Testis (tissue), 2 donors: ENCODE results near the gene EPHA6.

Source experiments
- POLR2A ChIP-seq: fragments of 450-650 bp; IDR thresholded peaks from one replicate; pipeline ENCODE4 v1.6.1; 2017; ENCODE audit warnings: antibody characterized with exemption, mild to moderate bottlenecking, moderate library complexity
- TF ChIP-seq, protein P1 (sequence below), 3 experiments: fragments of 450-650 bp in 2 of 3; fragments of 200-600 bp in 1 of 3; sonication (generic) in 1 of 3; IDR thresholded peaks; one replicate each; pipeline ENCODE4 v1.5.1; 2016 to 2019; ENCODE audit warnings: antibody characterized with exemption in 3 of 3, mild to moderate bottlenecking in 2 of 3, moderate library complexity in 1 of 3

DNA sequence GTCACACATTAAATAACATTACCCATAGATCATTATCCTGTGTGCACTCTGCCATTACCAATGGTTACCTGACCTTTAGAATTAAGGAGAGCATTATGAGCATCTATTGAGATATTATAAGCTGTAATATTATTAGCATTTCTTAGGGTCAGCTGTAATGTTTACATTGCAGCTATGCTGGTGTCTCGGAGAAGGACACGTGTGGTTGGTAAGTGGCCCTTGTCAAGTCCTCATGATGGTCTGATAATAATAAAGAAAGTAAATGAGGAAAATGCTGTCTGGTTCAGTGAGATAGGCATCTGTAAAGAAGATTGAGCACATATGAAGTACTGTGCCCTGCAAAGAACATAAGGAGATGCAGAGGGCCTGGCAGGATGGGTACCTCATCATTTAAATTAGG, 878.4 kb downstream of the EPHA6 start:
- no peak for TF ChIP-seq POLR2A
- TF ChIP-seq, protein P1, sequence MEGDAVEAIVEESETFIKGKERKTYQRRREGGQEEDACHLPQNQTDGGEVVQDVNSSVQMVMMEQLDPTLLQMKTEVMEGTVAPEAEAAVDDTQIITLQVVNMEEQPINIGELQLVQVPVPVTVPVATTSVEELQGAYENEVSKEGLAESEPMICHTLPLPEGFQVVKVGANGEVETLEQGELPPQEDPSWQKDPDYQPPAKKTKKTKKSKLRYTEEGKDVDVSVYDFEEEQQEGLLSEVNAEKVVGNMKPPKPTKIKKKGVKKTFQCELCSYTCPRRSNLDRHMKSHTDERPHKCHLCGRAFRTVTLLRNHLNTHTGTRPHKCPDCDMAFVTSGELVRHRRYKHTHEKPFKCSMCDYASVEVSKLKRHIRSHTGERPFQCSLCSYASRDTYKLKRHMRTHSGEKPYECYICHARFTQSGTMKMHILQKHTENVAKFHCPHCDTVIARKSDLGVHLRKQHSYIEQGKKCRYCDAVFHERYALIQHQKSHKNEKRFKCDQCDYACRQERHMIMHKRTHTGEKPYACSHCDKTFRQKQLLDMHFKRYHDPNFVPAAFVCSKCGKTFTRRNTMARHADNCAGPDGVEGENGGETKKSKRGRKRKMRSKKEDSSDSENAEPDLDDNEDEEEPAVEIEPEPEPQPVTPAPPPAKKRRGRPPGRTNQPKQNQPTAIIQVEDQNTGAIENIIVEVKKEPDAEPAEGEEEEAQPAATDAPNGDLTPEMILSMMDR (IDR thresholded peaks at IDR 0.05), result no peak
